HepG2 (cell line): ENCODE measurements around the gene TFEB. TPM values are rescaled to one million over a fixed set of nuclear protein-coding genes. Genes with fewer than 3 reads are reported as not detected.

Source experiments
- CSRNP1 ChIP-seq: sonication (generic); formaldehyde crosslinking; IDR thresholded peaks from 2 replicates; pipeline ENCODE4 v1.8.1; 2023; ENCODE audit warnings: mild to moderate bottlenecking, missing genetic modification reagents
- GTF2F1 ChIP-seq: fragments of 150-350 bp; IDR thresholded peaks from 2 replicates; pipeline ENCODE4 v1.6.1; 2014; ENCODE audit warnings: low read length
- MTERF4 ChIP-seq: sonication (generic); formaldehyde crosslinking; IDR thresholded peaks from 2 replicates; pipeline ENCODE4 v1.8.0; 2023; ENCODE audit warnings: mild to moderate bottlenecking, missing genetic modification reagents
- PPARG ChIP-seq: conservative IDR thresholded peaks from 2 replicates; pipeline ENCODE4 v1.6.1; 2016; ENCODE audit warnings: missing biosample characterization, missing genetic modification reagents
- SP4 ChIP-seq: sonication (generic); formaldehyde crosslinking; IDR thresholded peaks from 2 replicates; pipeline ENCODE4 v1.8.1; 2023; ENCODE audit warnings: mild to moderate bottlenecking, missing genetic modification reagents
- TCF12 ChIP-seq, 2 experiments: fragments of 450-650 bp in 1 of 2; sonication (generic) in 1 of 2; formaldehyde crosslinking in 1 of 2; IDR thresholded peaks; 2 replicates each; pipeline versions ENCODE4 v1.6.1 to v1.8.0; 2017 to 2022; ENCODE audit warnings: antibody characterized with exemption in 1 of 2, mild to moderate bottlenecking in 1 of 2, missing genetic modification reagents in 1 of 2, moderate library complexity in 1 of 2
- ZFP82 ChIP-seq: sonication (generic); formaldehyde crosslinking; IDR thresholded peaks from 2 replicates; pipeline ENCODE4 v1.5.1; 2020; ENCODE audit warnings: mild to moderate bottlenecking, missing genetic modification reagents, borderline replicate concordance
- ZNF337 ChIP-seq: sonication (generic); formaldehyde crosslinking; IDR thresholded peaks from 2 replicates; pipeline ENCODE4 v1.5.1; 2020; ENCODE audit warnings: missing genetic modification reagents, low read depth, mild to moderate bottlenecking, borderline replicate concordance
- ZSCAN20 ChIP-seq: sonication (generic); formaldehyde crosslinking; IDR thresholded peaks from 2 replicates; pipeline ENCODE4 v1.4.0; 2020; ENCODE audit warnings: missing genetic modification reagents, mild to moderate bottlenecking, borderline replicate concordance
- ZSCAN29 ChIP-seq: sonication (generic); formaldehyde crosslinking; conservative IDR thresholded peaks from 2 replicates; pipeline ENCODE4 v1.4.0; 2020; ENCODE audit warnings: mild to moderate bottlenecking, missing genetic modification reagents
- ZSCAN5A ChIP-seq: sonication (generic); formaldehyde crosslinking; IDR thresholded peaks from 2 replicates; pipeline ENCODE4 v1.8.0; 2022; ENCODE audit warnings: mild to moderate bottlenecking, missing genetic modification reagents, borderline replicate concordance
- polyA plus RNA-seq, 8 experiments: library from polyadenylated mRNA; depleted of rRNA in 3 of 8; stranded (reverse) in 7 of 8; unstranded in 1 of 8; fragments of >200 nt; fragmentation: Illumina TruSeq in 4 of 8; extraction: Trizol in 4 of 8; gene quantifications; 2 replicates each; pipeline versions ENCODE4 v1.2.1 to v1.2.3, GENCODE V29; 2011 to 2016; ENCODE audit warnings: low read depth in 4 of 8, missing spikeins in 1 of 8, mixed read lengths in 1 of 8; ENCODE audit not compliant: insufficient read depth in 1 of 8
- total RNA-seq, 5 experiments: library from RNA; depleted of rRNA; stranded (reverse); fragments of >200 nt; fragmentation: Illumina TruSeq; extraction: Trizol; gene quantifications; 2 replicates each; pipeline ENCODE4 v1.2.3, GENCODE V29; 2016; ENCODE audit warnings: low read depth in 1 of 5
- TF ChIP-seq, protein P1 (sequence below): sonication (generic); formaldehyde crosslinking; IDR thresholded peaks from 2 replicates; pipeline ENCODE4 v1.4.0; 2020; ENCODE audit warnings: mild to moderate bottlenecking, missing genetic modification reagents
- TF ChIP-seq, protein P2 (sequence below): IDR thresholded peaks from 2 replicates; pipeline ENCODE4 v1.6.1; 2018; ENCODE audit warnings: missing genetic modification reagents, mild to moderate bottlenecking, missing compliant biosample characterization
- TF ChIP-seq, protein P3 (sequence below): sonication (generic); formaldehyde crosslinking; IDR thresholded peaks from 2 replicates; pipeline ENCODE4 v1.4.0; 2020; ENCODE audit warnings: mild to moderate bottlenecking, missing genetic modification reagents
- TF ChIP-seq, protein P4 (sequence below): sonication (generic); formaldehyde crosslinking; conservative IDR thresholded peaks from 2 replicates; pipeline ENCODE4 v1.8.0; 2022; ENCODE audit warnings: mild to moderate bottlenecking, moderate library complexity, missing genetic modification reagents
- TF ChIP-seq, protein P5 (sequence below): sonication (generic); formaldehyde crosslinking; IDR thresholded peaks from 2 replicates; pipeline ENCODE4 v1.4.0; 2020; ENCODE audit warnings: missing genetic modification reagents

TFEB gene
- total and polyA plus RNA-seq, 2 of the 13 experiments (the other 11 are each of a cell fraction or from before 2014, with no cell fraction given): 13.3 to 18.7 TPM

GRCh38 chr6:41780551-41781365 is 45.4 kb upstream of the TFEB start, which contains the start of gene PRICKLE4 (continued):
- no peak for TF ChIP-seq ZSCAN20 (CRISPR knock-in tag)
- TF ChIP-seq, protein P1, sequence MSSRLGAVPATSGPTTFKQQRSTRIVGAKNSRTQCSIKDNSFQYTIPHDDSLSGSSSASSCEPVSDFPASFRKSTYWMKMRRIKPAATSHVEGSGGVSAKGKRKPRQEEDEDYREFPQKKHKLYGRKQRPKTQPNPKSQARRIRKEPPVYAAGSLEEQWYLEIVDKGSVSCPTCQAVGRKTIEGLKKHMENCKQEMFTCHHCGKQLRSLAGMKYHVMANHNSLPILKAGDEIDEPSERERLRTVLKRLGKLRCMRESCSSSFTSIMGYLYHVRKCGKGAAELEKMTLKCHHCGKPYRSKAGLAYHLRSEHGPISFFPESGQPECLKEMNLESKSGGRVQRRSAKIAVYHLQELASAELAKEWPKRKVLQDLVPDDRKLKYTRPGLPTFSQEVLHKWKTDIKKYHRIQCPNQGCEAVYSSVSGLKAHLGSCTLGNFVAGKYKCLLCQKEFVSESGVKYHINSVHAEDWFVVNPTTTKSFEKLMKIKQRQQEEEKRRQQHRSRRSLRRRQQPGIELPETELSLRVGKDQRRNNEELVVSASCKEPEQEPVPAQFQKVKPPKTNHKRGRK (CRISPR knock-in tag): no peak
- TF ChIP-seq, protein P2, sequence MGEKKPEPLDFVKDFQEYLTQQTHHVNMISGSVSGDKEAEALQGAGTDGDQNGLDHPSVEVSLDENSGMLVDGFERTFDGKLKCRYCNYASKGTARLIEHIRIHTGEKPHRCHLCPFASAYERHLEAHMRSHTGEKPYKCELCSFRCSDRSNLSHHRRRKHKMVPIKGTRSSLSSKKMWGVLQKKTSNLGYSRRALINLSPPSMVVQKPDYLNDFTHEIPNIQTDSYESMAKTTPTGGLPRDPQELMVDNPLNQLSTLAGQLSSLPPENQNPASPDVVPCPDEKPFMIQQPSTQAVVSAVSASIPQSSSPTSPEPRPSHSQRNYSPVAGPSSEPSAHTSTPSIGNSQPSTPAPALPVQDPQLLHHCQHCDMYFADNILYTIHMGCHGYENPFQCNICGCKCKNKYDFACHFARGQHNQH (CRISPR knock-in tag): no peak
- peak; percentile 20; the same call in 1 of the 2 replicates for TF ChIP-seq SP4 (CRISPR knock-in tag)
- TF ChIP-seq CSRNP1 (CRISPR knock-in tag): 0 out of 2 replicates have a peak, but pooled peaks have one; percentile 34
- TF ChIP-seq GTF2F1: no peak
- TF ChIP-seq, protein P3, sequence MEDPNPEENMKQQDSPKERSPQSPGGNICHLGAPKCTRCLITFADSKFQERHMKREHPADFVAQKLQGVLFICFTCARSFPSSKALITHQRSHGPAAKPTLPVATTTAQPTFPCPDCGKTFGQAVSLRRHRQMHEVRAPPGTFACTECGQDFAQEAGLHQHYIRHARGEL (CRISPR knock-in tag): 0 out of 2 replicates have a peak, but pooled peaks have one; percentile 57
- peak; percentile 50; the same call in 1 of the 2 replicates for TF ChIP-seq MTERF4 (CRISPR knock-in tag)
- no peak for TF ChIP-seq ZFP82
- TF ChIP-seq PPARG (CRISPR knock-in tag): no peak
- no peak for TF ChIP-seq ZSCAN29 (CRISPR knock-in tag)
- TF ChIP-seq ZSCAN5A (CRISPR knock-in tag): no peak
- no peak for TF ChIP-seq ZNF337 (CRISPR knock-in tag)
- TF ChIP-seq TCF12 (IDR thresholded peaks at IDR 0.05): no peak
- no peak for TF ChIP-seq TCF12 (CRISPR knock-in tag; IDR thresholded peaks at IDR 0.05)
- TF ChIP-seq, protein P4, sequence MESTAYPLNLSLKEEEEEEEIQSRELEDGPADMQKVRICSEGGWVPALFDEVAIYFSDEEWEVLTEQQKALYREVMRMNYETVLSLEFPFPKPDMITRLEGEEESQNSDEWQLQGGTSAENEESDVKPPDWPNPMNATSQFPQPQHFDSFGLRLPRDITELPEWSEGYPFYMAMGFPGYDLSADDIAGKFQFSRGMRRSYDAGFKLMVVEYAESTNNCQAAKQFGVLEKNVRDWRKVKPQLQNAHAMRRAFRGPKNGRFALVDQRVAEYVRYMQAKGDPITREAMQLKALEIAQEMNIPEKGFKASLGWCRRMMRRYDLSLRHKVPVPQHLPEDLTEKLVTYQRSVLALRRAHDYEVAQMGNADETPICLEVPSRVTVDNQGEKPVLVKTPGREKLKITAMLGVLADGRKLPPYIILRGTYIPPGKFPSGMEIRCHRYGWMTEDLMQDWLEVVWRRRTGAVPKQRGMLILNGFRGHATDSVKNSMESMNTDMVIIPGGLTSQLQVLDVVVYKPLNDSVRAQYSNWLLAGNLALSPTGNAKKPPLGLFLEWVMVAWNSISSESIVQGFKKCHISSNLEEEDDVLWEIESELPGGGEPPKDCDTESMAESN: no peak
- TF ChIP-seq, protein P5, sequence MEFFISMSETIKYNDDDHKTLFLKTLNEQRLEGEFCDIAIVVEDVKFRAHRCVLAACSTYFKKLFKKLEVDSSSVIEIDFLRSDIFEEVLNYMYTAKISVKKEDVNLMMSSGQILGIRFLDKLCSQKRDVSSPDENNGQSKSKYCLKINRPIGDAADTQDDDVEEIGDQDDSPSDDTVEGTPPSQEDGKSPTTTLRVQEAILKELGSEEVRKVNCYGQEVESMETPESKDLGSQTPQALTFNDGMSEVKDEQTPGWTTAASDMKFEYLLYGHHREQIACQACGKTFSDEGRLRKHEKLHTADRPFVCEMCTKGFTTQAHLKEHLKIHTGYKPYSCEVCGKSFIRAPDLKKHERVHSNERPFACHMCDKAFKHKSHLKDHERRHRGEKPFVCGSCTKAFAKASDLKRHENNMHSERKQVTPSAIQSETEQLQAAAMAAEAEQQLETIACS: no peak
